HG02588 (cell line): Measurements from ENCODE around the gene RNF223.
"Not testable (repeated sequence)": the region's sequence is repeated elsewhere in the genome, so short reads cannot be mapped to it uniquely, and the experiment has no call there.

Experiments used
- ATAC-seq: cut with Tn5 transposase; IDR thresholded peaks from one replicate; pipeline ENCODE4 v1.9.1; 2021; ENCODE audit warnings: mild to moderate bottlenecking, moderate library complexity; ENCODE audit not compliant: unreplicated experiment

RNF223 gene

DNA sequence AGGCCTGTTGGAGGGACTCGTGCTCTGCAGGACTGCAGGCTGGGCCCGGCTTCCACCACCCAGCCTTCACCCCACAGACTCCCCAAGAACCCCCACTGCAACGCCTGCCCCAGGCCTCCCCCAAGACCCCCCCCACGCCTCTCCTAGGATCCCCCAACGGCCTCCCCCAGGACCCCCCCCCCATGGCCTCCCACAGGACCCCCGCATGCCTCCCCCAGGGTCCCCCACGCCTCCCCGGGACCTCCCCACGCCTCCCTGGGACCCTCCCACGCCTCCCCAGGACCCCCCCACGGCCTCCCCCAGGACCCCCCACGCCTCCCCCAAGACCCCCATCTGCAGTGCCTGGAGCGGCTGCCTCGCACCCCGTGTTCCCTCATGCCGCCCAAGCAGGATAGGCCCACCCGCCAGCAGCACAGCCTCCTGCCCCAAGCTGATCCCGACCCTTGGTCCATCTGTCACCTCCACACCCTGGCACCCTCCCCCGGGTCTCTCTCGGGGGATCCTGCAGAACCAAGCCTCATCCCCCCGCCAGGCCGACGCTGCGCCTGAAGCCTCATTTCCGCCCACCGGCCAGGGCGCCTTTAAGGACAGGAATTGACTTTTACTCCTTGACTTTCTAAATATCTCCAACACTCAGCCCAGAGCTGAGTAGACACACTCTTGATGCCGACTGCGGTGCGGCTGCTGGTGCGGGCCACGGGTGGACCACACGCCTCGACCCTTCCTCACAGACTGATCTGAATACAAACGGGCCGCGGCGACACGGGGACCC lies 14.1 kb upstream of the RNF223 start:
- ATAC-seq: no peak

DNA sequence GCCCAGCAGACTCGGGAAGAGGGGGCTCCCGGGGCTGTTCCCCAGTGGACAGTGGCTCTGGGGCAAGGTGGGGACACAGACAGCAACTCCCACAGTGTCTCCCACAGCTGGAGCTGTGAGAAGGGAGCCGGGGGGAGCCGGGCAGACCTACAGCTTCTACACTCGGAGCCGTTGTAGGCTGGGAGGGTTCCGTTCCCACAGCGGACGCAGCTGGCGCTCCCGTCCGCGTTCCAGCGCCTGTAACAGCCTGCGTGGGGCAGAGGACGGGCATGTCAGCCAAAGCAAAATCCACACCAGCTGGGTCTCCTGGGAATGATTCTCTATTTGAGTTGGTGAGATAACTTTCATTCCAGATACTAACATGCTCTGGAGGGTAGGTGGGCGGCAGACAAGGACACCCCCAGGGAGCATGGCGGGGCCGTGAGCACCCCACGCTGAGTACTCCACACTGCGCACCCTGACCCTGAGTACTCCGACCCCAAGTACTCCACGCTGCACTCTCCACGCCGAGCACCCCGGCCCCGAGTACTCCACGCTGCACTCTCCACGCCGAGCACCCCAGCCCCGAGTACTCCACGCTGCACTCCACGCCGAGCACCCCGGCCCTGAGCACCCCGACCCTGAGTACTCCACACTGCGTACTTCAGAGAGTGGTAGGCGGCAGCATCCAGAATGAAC lies 13.4 kb upstream of the RNF223 start:
- no peak for ATAC-seq

DNA sequence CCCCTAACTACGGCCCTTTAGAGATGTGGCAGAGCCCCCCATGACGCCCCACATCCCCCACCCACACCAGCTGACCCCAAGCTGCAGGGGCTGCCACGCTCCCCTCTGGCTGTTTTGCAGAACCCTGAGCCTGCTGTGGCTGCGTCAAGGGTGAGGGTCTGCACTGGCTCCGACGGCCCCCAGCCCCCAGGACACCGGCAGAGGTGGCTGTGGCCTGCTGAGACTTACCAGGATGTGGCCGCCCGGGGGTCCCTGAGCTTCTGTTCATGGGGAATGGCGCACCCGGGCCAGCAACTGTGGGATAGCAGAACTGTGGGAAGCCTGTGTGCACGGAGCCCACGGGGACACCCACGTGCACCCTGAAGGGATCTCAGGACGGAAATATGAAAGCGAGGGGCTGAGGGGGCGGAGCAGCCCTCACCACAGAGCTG lies 12.8 kb upstream of the RNF223 start:
- ATAC-seq: no peak

DNA sequence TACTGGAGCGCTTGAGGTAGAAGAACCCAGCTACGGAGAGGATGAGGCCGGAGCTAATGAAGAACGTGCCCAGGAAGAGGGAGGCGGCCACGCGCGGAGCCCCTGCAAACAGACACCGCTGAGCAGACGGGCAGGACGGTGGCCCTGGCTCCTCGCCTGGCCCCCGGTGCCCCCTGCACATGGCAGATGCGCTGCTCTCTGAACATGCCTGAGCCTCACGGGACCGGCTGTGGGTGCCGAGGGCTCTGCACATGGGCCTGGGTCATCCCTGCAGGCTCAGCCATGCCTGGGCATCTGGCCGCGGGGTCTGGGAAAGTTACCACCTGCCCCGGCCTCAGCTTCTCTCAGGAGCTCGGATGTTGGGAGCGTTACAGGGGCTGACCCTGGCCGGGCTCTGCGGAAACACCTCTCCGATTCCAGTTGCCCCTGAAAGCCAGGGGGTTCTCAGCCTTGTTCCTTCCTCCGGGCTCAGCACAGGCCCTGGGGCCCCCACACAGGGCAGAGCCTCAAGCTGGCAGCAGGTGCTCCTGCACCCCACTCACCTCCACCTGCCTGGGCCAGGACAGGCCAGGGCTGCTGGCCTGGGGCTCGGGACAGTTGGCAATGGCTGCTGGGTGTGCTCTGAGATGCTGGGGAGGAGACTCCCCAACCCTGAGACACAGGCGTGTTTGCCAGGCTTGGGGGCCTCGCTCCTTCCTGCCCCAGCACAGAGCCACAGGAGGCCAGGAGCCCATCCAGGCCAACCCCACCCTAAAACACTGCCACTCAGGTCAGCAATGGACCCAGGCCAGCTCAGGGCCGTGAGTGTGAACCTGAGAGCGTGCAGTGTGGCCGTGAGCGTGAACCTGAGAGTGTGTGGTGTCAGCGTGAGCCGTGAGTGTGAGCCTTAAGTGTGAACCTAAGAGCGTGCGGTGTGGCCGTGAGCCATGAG lies 12.1 kb upstream of the RNF223 start:
- no peak for ATAC-seq

- ATAC-seq: no peak
Observed at GRCh38 chr1:1085171-1085841, 11.2 kb upstream of the RNF223 start.

GRCh38 chr1:1084372-1085170 lies 10.5 kb upstream of the RNF223 start:
- ATAC-seq: no peak

- no peak for ATAC-seq
Observed at GRCh38 chr1:1083416-1084371, 9.6 kb upstream of the RNF223 start.

GRCh38 chr1:1082776-1083415 lies 8.8 kb upstream of the RNF223 start:
- ATAC-seq: no peak

DNA sequence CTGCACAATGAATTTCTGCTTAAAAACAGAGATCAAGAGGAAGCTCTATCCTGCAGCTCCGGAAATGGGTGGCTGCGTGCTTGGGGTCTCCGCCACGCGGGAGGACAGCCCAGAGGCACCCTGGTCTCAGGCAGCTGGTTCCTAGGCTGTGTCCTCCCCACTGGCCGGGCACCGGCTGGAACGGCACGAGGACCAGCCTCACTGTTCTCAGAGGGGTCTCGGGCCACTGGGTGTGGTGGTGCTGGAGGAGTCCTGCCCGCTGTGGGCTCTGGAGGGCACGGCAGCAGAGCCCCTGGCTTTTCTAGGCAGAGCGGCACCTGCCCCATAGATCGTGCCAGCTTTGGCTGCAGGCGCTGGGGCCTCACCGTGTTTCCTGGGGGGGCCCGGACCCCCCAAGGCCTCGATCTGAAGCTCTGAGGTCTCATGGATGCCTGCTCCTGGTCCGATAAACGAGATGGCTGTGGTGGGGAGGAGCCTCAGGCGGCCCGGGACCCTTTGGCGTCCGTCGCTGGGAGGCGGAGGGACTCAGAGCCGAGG lies 8.2 kb upstream of the RNF223 start:
- ATAC-seq: no peak

- ATAC-seq: no peak
Observed at GRCh38 chr1:1081311-1082238, 7.5 kb upstream of the RNF223 start.

- ATAC-seq: no peak
Observed at GRCh38 chr1:1080951-1081310, 6.8 kb upstream of the RNF223 start.

GRCh38 chr1:1080122-1080757 lies 6.1 kb upstream of the RNF223 start:
- ATAC-seq: no peak

- no peak for ATAC-seq
Observed at GRCh38 chr1:1079408-1080121, 5.5 kb upstream of the RNF223 start.

GRCh38 chr1:1077396-1077795 lies 3.3 kb upstream of the RNF223 start:
- ATAC-seq: not testable (repeated sequence)

DNA sequence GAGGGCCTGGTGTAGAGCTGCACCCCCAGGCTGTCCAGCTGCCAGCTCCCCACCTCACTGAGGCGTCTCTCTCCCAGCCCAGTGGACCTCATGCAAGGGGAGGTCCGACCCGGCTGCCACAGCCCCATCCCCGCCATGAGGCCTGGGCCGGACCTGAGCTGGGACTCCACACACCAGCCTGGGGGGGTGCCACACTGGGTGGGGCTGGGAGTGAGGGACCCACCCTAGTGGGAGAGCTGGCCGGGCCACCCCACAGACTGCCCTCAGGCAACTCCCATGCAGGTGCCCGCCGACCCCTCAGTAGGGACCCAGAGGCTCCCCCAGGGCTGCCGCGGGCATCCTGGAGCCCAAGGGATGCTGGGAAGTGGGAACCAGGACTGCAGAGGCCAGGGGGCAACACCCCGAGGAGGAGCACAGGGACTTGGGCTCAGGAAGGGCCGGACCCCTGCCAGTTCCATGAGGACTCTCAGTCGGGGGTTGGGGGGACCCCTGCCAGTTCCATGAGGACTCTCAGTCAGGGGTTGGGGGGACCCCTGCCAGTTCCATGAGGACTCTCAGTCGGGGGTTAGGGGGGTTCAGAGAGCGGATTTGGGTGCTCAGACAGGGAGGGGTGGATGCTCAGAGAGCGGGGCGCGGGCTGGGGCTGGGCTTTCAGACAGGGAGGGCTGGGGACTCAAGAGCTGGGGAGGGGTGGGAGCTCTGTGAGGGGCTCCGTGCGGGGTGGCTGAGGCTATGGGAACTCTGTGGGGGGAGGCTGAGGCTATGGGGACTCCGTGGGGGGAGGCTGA lies 1.2 kb upstream of the RNF223 start:
- no peak for ATAC-seq
